ENCODE measurements around the gene CASP8.

CASP8 gene

GRCh38 chr2:201269764-201270163, 9.4 kb downstream of the CASP8 start:
- no peak for TF ChIP-seq CTCF (IDR thresholded peaks at IDR 0.05; ENCODE audit: low read depth, low read length)
- DNase-seq (ENCODE audit: low read depth in 2 of 2): no peak
- H3K4me3 ChIP-seq (replicated peaks in 1 of 2; ENCODE audit: low read depth in 2 of 2, low read length in 2 of 2): no peak overlapping the region

- H3K4me3 ChIP-seq (replicated peaks in 1 of 2; ENCODE audit: low read depth in 2 of 2, low read length in 2 of 2): no peak overlapping the region
- TF ChIP-seq CTCF (IDR thresholded peaks at IDR 0.05; ENCODE audit: low read depth, low read length): no peak
- no peak for DNase-seq (ENCODE audit: low read depth in 2 of 2)
Observed at GRCh38 chr2:201270293-201271001, 10.1 kb downstream of the CASP8 start.

GRCh38 chr2:201271917-201272316, 11.6 kb downstream of the CASP8 start:
- no peak overlapping the region for H3K4me3 ChIP-seq (replicated peaks in 1 of 2; ENCODE audit: low read depth in 2 of 2, low read length in 2 of 2)
- no peak for DNase-seq (ENCODE audit: low read depth in 2 of 2)
- no peak for TF ChIP-seq CTCF (IDR thresholded peaks at IDR 0.05; ENCODE audit: low read depth, low read length)

GRCh38 chr2:201273330-201273983, 13.1 kb downstream of the CASP8 start:
- no peak for TF ChIP-seq CTCF (IDR thresholded peaks at IDR 0.05; ENCODE audit: low read depth, low read length)
- no peak for DNase-seq (ENCODE audit: low read depth in 2 of 2)
- no peak overlapping the region for H3K4me3 ChIP-seq (replicated peaks in 1 of 2; ENCODE audit: low read depth in 2 of 2, low read length in 2 of 2)

- no peak for DNase-seq (ENCODE audit: low read depth in 2 of 2)
- H3K4me3 ChIP-seq (replicated peaks in 1 of 2; ENCODE audit: low read depth in 2 of 2, low read length in 2 of 2): no peak overlapping the region
- no peak for TF ChIP-seq CTCF (IDR thresholded peaks at IDR 0.05; ENCODE audit: low read depth, low read length)
Observed at GRCh38 chr2:201275069-201275468, 14.7 kb downstream of the CASP8 start.

- TF ChIP-seq CTCF (IDR thresholded peaks at IDR 0.05; ENCODE audit: low read depth, low read length): no peak
Observed at GRCh38 chr2:201275990-201276389, 15.7 kb downstream of the CASP8 start.

More at GRCh38 chr2:201275990-201276389, 15.7 kb downstream of the CASP8 start:
- H3K4me3 ChIP-seq (replicated peaks in 1 of 2; ENCODE audit: low read depth in 2 of 2, low read length in 2 of 2): no peak overlapping the region
- DNase-seq (ENCODE audit: low read depth in 2 of 2): no peak

Measured in cardiac fibroblast (primary cell).